ENCODE measurements around the gene RNF7.
A peak's percentile ranks its signal among the peaks of the same experiment; 100 is the strongest.

Gene RNF7

DNA sequence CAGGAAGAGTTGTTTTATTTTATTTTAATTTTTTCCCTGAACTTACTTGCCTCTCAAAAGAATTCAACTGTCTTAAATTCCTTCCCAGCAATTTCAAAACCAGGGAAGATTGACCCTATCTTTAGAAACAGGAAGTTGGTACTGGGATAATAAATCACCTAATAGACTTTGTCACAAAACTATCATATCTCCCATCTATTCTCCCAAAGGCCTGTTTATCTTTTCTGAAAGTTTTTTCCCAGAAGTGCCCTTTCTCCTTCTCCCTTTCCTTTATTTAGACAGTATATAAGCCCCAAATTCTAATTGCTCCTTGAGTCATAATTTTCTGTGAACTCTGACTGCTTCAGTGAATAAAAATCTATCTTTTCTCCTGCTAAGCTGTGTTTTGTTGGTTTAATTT lies 2.9 kb upstream of the RNF7 start:
- DNase-seq, result no peak
- no peak overlapping the region for H2AFZ ChIP-seq (ENCODE audit: low read depth, low read length)
- peaks cover 7% of the 10 kb centered on the region; the same call in 1 of the 2 replicates for H3K36me3 ChIP-seq (ENCODE audit: insufficient read depth, low read length)
- no peak overlapping the region for H3K27ac ChIP-seq (ENCODE audit: low read length)
- H3K4me2 ChIP-seq (ENCODE audit: insufficient read depth, low read length), result no peak overlapping the region
- TF ChIP-seq EZH2 (IDR thresholded peaks at IDR 0.05; ENCODE audit: borderline replicate concordance, low read depth, low read length, severe bottlenecking), result no peak
- TF ChIP-seq, protein P1, sequence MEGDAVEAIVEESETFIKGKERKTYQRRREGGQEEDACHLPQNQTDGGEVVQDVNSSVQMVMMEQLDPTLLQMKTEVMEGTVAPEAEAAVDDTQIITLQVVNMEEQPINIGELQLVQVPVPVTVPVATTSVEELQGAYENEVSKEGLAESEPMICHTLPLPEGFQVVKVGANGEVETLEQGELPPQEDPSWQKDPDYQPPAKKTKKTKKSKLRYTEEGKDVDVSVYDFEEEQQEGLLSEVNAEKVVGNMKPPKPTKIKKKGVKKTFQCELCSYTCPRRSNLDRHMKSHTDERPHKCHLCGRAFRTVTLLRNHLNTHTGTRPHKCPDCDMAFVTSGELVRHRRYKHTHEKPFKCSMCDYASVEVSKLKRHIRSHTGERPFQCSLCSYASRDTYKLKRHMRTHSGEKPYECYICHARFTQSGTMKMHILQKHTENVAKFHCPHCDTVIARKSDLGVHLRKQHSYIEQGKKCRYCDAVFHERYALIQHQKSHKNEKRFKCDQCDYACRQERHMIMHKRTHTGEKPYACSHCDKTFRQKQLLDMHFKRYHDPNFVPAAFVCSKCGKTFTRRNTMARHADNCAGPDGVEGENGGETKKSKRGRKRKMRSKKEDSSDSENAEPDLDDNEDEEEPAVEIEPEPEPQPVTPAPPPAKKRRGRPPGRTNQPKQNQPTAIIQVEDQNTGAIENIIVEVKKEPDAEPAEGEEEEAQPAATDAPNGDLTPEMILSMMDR (IDR thresholded peaks at IDR 0.05; ENCODE audit: borderline replicate concordance, extremely low read depth, low read length, poor library complexity, severe bottlenecking), result no peak
- H4K20me1 ChIP-seq (ENCODE audit: insufficient read depth, low read length), result no peaks in the 10 kb centered on the region
- H3K4me1 ChIP-seq (ENCODE audit: insufficient read depth, low read length), result peaks cover 17% of the 10 kb centered on the region
- no peaks in the 10 kb centered on the region for H3K27me3 ChIP-seq (ENCODE audit: insufficient read depth, low read length, poor library complexity)
- H3K79me2 ChIP-seq (ENCODE audit: insufficient read depth, low read length), result peaks cover 21% of the 10 kb centered on the region
- ATAC-seq (ENCODE audit: insufficient read depth, low read depth), result no peak
- H3K9ac ChIP-seq (ENCODE audit: low read depth, low read length), result no peak overlapping the region
- H3K9me3 ChIP-seq (ENCODE audit: insufficient read depth, low read length, severe bottlenecking), result no peaks in the 10 kb centered on the region
- no peak overlapping the region for H3K4me3 ChIP-seq (ENCODE audit: low read depth in 1 of 2, low read length in 2 of 2)

DNA sequence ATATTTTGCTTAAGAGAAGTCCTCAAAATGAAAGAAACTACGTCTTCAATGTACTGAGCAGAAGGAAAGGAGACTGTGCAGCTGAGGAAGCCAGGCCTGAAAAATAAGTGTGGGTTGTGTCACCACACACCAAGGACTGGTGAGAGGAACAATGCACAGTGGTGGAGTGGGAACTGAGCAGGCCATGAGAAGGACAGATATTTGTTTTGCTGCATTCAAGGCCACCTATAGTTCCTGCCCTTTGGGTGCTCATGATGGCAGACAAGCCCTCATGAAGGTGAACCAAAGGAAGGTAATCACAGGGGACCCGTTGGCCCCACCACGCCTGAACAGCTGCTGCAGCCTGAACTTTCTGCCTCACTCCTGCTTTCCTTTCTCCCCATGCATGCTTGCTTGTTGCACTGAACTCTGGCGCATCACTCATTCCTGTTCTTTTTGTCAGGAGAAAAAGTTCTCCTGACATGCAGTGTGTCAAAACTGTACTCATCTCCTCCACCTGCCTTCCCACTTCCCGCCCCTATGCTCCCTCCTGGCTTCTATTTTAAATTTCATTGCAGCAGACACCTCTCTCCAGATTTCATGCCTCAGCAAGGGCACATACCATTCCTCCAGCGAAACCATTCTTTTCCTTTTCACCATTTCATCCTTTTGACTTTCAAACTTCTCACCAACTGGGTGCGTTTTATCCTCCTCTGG lies 2.2 kb upstream of the RNF7 start:
- TF ChIP-seq, protein P1 (IDR thresholded peaks at IDR 0.05; ENCODE audit: borderline replicate concordance, extremely low read depth, low read length, poor library complexity, severe bottlenecking), result no peak
- no peak for TF ChIP-seq EZH2 (IDR thresholded peaks at IDR 0.05; ENCODE audit: borderline replicate concordance, low read depth, low read length, severe bottlenecking)
- Histone ChIP-seq H2AFZ (ENCODE audit: low read depth, low read length) (peak overlapping the region; percentile 56; the same call in 1 of the 2 replicates), H3K4me1 (ENCODE audit: insufficient read depth, low read length) (peaks cover 24% of the 10 kb centered on the region), H3K79me2 (ENCODE audit: insufficient read depth, low read length) (peaks cover 28% of the 10 kb centered on the region), H3K27ac (ENCODE audit: low read length) (no peak overlapping the region), H4K20me1 (ENCODE audit: insufficient read depth, low read length) (peaks cover 3% of the 10 kb centered on the region; the same call in 1 of the 2 replicates), H3K4me2 (ENCODE audit: insufficient read depth, low read length) (no peak overlapping the region), H3K9ac (ENCODE audit: low read depth, low read length) (no peak overlapping the region), H3K4me3 (ENCODE audit: low read depth in 1 of 2, low read length in 2 of 2) (no peak overlapping the region), H3K36me3 (ENCODE audit: insufficient read depth, low read length) (peaks cover 14% of the 10 kb centered on the region), H3K27me3 (ENCODE audit: insufficient read depth, low read length, poor library complexity) (no peaks in the 10 kb centered on the region), H3K9me3 (ENCODE audit: insufficient read depth, low read length, severe bottlenecking) (no peaks in the 10 kb centered on the region)
- ATAC-seq (ENCODE audit: insufficient read depth, low read depth) (no peak), DNase-seq (no peak)

DNA sequence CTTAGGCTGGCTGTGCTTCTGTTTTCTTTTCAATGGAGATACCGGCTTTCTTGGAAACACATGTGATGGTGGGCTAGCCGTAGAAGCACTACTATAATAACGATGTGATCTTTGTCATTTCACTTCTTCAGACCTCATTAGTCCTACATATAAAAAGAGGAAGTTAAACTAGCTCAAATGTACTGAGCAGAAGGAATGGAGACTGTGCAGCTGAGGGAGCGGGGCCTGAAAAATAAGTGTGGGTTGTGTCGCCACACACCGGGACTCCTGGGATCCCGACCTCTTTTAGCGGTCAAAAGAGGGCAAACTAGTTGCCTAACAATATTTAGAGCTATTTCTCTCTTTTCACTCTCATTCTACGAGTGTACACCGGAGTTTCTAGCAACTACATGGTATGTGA lies 1.0 kb upstream of the RNF7 start:
- H3K9ac ChIP-seq (ENCODE audit: low read depth, low read length), result no peak overlapping the region
- ATAC-seq (ENCODE audit: insufficient read depth, low read depth), result no peak
- H3K79me2 ChIP-seq (ENCODE audit: insufficient read depth, low read length), result peaks cover 40% of the 10 kb centered on the region
- H3K4me3 ChIP-seq (ENCODE audit: low read depth in 1 of 2, low read length in 2 of 2), result no peak overlapping the region
- peak overlapping the region; percentile 56 for H2AFZ ChIP-seq (ENCODE audit: low read depth, low read length)
- H3K27ac ChIP-seq (ENCODE audit: low read length), result no peak overlapping the region
- TF ChIP-seq EZH2 (IDR thresholded peaks at IDR 0.05; ENCODE audit: borderline replicate concordance, low read depth, low read length, severe bottlenecking), result no peak
- TF ChIP-seq, protein P1 (IDR thresholded peaks at IDR 0.05; ENCODE audit: borderline replicate concordance, extremely low read depth, low read length, poor library complexity, severe bottlenecking), result no peak
- peak overlapping the region; percentile 73; the same call in 1 of the 2 replicates for H3K4me2 ChIP-seq (ENCODE audit: insufficient read depth, low read length)
- peaks cover 18% of the 10 kb centered on the region for H3K36me3 ChIP-seq (ENCODE audit: insufficient read depth, low read length)
- H4K20me1 ChIP-seq (ENCODE audit: insufficient read depth, low read length), result peaks cover 4% of the 10 kb centered on the region; the same call in 1 of the 2 replicates
- H3K27me3 ChIP-seq (ENCODE audit: insufficient read depth, low read length, poor library complexity), result no peaks in the 10 kb centered on the region
- peaks cover 30% of the 10 kb centered on the region for H3K4me1 ChIP-seq (ENCODE audit: insufficient read depth, low read length)
- no peaks in the 10 kb centered on the region for H3K9me3 ChIP-seq (ENCODE audit: insufficient read depth, low read length, severe bottlenecking)
- DNase-seq, result no peak
